NCI-H774 (cell line): ENCODE results near the gene HSPB9.

ENCODE experiments used
- DNase-seq: peaks from one replicate; lab custom pipeline; 2025; lab: John Stamatoyannopoulos, UW

HSPB9 gene

GRCh38 chr17:42122371-42123303, at the start of gene HSPB9:
Gene HSPB9, plus strand, starts transcription at chr17:42122804. Its CDS starts 47 bp downstream, at chr17:42122851.
- DNase-seq = peak; percentile 85

GRCh38 chr17:42075789-42076188, 46.8 kb upstream of the HSPB9 start:
- DNase-seq = no peak

GRCh38 chr17:42076797-42077559, 45.6 kb upstream of the HSPB9 start:
- no peak for DNase-seq

GRCh38 chr17:42077755-42078154, 44.8 kb upstream of the HSPB9 start:
- DNase-seq = no peak

- no peak for DNase-seq
Observed at GRCh38 chr17:42078396-42079043, 44.1 kb upstream of the HSPB9 start.

- no peak for DNase-seq
Observed at GRCh38 chr17:42079541-42079940, 43.1 kb upstream of the HSPB9 start.

GRCh38 chr17:42081516-42082129, 41.0 kb upstream of the HSPB9 start:
- DNase-seq = no peak

GRCh38 chr17:42087042-42087701, 35.4 kb upstream of the HSPB9 start:
- DNase-seq = no peak

- no peak for DNase-seq
Observed at GRCh38 chr17:42087736-42088705, 34.6 kb upstream of the HSPB9 start.

GRCh38 chr17:42088736-42089135, 33.9 kb upstream of the HSPB9 start:
- DNase-seq = no peak

- no peak for DNase-seq
Observed at GRCh38 chr17:42090964-42091790, 31.4 kb upstream of the HSPB9 start.

- DNase-seq = no peak
Observed at GRCh38 chr17:42092939-42093338, 29.7 kb upstream of the HSPB9 start.

GRCh38 chr17:42094375-42095069, 28.1 kb upstream of the HSPB9 start:
- no peak for DNase-seq

- no peak for DNase-seq
Observed at GRCh38 chr17:42096360-42097111, 26.1 kb upstream of the HSPB9 start.

GRCh38 chr17:42097691-42098631, 24.6 kb upstream of the HSPB9 start, which contains the start of gene ZNF385C:
Gene ZNF385C, minus strand, starts transcription at chr17:42098473. Its CDS starts 35,417 bp downstream, at chr17:42063056.
- DNase-seq = peak; percentile 40

- no peak for DNase-seq
Observed at GRCh38 chr17:42098730-42099399, 23.7 kb upstream of the HSPB9 start.
